ENCODE results near the gene XK.
"Not testable (repeated sequence)": the region's sequence is repeated elsewhere in the genome, so short reads cannot be mapped to it uniquely, and the experiment has no call there.

Gene XK, protein sequence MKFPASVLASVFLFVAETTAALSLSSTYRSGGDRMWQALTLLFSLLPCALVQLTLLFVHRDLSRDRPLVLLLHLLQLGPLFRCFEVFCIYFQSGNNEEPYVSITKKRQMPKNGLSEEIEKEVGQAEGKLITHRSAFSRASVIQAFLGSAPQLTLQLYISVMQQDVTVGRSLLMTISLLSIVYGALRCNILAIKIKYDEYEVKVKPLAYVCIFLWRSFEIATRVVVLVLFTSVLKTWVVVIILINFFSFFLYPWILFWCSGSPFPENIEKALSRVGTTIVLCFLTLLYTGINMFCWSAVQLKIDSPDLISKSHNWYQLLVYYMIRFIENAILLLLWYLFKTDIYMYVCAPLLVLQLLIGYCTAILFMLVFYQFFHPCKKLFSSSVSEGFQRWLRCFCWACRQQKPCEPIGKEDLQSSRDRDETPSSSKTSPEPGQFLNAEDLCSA

DNA sequence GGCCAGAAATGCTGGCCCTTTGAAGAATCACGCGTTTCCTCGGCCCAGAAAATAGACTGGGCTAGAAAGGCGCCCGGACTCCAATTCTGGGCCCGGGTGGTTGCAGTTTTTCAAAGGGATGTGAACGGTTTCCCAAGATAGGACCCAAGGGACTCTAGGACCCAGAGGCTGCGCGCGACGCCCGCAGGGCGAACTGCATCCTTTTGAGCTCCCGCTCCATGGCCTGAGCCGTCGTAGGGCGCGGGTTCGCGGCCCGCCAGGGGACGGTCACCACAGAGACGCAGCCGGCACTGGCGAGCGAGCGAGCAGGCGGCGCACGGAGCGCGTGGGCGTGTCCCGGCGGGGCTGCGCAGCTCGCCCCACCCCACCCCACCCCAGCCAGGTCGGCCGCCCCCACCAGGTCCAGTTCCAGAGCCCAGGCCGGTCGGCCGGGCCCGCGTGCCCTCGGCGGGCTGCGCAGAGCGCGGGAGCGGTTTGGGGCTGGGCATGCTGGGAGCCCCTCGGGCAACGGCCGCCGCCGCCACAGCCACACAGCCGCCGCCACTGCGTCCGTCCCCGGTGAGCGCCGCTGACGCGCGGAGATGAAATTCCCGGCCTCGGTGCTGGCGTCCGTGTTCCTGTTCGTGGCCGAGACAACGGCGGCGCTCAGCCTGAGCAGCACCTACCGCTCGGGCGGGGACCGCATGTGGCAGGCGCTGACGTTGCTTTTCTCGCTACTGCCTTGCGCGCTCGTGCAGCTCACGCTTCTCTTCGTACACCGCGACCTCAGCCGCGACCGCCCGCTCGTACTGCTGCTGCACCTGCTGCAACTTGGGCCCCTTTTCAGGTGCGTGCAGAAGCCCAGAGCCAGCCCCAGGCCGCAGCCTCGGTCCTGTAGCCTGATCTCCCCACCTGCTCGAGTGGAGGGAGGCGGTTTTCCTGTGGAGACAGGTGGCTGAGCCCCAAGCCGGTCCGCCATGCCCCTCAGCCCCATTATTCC, at the start of gene XK:
TSS of gene XK (plus strand) at position 411 of the 979 bp plus-strand sequence. CDS start at position 582, 171 bp downstream.
- peak; percentile 1 for DNase-seq (ENCODE audit: low read depth)

DNA sequence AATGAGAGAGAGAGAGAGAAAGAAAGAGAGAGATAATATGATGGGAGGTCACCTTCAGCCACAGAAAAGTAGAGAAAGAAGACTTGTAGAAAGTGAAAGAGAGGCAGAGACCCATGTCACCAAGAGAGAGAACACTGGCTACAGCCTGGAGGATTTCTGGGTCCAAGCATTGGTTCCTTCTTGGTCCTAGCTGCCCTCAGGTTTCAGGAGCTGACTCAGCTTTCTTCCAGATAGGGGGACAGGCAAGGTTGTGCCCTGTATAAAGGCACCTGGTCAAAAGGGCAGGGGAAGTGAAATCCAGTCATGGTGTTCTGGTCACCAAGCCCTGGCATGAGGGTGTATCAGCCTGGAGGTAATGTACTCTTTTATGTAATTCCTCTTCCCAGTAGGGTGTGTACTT, 47.5 kb upstream of the XK start:
- no peak for DNase-seq (ENCODE audit: low read depth)

DNA sequence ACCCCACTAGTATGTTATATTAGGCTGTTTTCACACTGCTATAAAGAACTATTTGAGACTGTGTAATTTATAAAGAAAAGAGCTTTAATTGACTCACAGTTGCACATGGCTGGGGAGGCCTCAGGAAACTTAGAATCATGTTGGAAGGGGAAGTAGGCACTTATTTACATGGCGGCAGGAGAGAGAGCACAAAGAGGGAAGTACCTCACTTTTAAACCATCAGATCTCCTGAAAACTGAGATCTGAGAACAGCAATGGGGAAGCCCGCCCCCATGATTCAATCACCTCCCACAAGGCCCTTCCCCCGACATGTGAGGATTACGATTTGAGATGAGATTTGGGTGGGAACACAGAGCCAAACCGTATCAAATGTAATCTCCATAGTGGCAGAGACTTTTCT, 45.4 kb upstream of the XK start:
- DNase-seq (ENCODE audit: low read depth), result no peak

- no peak for DNase-seq (ENCODE audit: low read depth)
Observed at GRCh38 chrX:37641859-37642258, 43.7 kb upstream of the XK start.

- DNase-seq (ENCODE audit: low read depth), result no peak
Observed at GRCh38 chrX:37644381-37645305, 40.9 kb upstream of the XK start.

- no peak for DNase-seq (ENCODE audit: low read depth)
Observed at GRCh38 chrX:37646254-37646653, 39.3 kb upstream of the XK start.

DNA sequence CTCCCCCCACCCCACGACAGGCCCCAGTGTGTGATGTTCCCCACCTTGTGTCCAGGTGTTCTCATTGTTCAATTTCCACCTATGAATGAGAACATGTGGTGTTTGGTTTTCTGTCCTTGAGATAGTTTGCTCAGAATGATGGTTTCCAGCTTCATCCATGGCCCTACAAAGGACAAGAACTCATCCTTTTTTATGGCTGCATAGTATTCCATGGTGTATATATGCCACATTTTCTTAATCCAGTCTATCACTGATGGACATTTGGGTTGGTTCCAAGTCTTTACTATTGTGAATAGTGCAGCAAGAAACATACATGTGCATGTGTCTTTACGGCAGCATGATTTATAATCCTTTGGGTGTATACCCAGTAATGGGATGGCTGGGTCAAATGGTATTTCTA, 34.7 kb upstream of the XK start:
- DNase-seq (ENCODE audit: low read depth), result not testable (repeated sequence)

DNA sequence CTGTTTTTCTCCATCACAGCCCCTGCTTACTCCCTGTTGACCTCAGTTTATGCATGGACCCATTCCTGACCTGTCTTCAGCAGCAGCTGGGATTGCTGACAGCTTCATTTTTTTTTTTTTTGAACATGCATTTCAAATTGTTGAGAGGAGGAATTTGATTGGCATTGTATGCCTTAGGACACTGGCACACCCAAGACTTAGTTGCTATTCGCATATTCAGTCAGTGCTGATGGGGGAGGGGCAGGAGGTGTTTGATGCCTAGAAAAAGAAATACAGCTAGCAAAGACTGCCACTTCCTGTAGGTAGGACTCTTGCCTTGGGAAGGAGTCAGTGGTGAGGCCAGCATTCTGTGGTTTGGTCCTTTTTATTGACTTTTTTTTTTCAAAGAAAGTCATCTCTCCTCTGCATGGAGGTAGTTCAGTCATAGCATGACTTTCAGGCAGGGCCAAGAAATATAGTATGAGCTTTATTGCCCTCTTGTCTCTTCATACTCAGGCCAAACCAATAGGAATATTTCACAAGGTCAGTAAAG, 33.6 kb upstream of the XK start:
- DNase-seq (ENCODE audit: low read depth), result no peak

DNA sequence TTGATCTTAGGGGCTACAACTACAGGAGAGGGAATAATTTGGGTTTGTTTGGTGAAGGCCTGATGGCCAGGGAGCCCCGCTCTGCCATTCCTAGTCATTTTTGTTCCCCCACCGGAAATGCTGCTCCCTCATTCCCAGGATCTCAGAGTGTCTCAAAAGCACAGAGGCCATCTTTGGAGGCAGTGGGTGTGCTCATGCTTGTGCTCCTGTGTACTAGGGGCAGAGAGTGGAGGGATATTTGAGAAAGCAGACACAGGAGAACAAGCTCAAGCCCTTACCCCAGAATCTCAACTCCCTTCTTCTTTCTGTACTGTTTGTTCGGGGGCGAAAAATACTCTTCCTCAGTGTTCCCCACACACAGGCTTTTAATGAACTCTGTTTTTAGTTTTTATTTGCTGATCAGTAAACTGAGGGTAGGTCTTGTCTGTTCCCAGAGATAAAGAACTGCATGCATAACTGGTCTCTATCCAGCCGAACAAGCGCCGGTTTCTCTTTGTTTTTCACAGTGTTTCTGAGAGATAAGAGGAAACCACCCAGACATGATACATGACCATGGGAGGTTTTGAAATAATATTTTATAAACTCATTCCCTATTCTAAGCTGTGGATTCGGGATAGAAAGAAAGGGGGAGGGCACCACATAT, 32.9 kb upstream of the XK start:
- DNase-seq (ENCODE audit: low read depth), result no peak

DNA sequence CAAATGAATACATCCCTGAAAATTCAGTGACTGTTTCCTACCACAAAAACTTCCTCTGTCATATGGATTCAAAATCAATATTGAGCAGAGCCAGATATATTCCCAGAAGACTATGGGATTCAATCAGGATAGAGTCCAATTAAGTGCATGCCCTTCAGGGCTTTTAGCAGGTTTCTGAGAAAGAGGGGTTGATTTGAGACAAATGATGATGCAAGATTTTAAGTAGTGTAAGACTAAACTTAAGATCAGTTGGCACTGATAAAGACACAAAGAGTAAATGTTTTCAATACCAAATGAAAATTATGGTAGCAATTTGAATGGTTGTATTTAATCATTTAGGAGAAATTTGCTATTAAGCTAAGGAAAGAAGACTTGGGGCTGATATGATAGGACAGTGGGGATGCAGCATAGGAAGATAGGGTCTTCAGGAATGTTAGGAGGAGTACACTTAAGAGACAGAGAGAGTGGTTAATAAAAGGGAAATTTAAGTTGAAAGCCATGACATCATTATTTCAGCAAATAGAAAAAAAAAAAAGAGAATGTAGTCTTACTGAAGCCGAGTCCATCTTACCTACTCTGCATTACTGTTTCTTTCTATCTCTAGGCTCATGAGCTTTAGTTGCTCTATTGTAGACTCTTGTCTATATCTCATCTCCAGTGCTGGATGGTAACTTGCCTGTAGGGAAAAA, 32.0 kb upstream of the XK start:
- DNase-seq (ENCODE audit: low read depth), result no peak

GRCh38 chrX:37658343-37659030, 27.1 kb upstream of the XK start:
- no peak for DNase-seq (ENCODE audit: low read depth)

DNA sequence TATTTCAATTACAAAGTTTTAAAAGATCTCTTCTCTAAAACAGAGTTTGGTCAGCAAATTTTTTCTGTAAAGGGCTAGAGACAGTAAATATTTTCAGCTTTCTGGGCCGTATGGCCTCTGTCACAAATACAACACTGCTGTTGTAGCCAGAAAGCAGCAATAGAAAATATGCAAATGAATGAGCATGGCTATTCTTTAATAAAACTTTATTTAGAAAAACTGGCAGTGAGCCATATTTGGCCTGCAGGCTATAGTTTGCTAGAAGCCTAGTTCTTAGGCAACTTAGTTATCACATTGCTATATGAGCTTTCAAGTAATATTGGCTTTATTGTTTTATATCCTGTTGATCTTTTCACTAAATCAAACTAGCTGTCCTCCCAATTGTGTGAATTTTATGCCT, 26.5 kb upstream of the XK start:
- no peak for DNase-seq (ENCODE audit: low read depth)

DNA sequence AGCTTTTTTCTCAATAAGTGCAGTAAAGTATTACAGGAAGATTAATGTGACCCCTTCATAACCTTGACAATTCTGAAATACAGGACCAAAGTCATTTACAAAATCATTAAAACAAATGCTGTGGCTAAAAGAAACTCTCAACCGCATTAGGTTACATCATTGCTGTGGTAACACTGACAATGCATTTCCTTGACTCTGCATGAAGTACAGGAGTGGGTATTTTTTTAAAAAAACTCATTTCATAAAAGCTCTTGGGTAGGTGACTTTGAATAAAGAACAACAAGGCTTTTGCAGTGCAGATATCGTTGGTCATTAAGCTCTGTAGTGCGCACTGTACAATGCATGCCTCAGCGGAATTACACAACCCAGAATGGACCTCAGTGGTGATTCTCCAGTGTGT, 23.4 kb upstream of the XK start:
- no peak for DNase-seq (ENCODE audit: low read depth)

DNA sequence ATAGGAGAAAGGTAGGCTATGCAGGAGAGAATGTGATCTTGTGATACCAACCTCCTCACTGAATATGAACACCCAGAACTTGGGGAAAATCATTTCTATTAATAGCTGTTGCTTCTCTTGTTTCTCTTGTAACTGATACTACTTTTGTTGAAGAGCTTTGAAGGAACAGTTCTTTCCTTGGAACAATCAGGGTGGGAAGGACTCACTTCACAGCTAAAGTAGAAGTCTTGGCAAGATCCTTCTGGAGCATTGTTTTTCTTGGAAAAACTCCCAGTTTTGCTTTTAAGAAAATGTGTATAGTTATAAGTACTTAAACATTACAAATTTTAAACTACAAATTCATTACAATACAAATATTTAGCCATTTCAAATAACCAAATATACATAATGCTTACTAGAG, 19.1 kb upstream of the XK start:
- DNase-seq (ENCODE audit: low read depth), result no peak

DNA sequence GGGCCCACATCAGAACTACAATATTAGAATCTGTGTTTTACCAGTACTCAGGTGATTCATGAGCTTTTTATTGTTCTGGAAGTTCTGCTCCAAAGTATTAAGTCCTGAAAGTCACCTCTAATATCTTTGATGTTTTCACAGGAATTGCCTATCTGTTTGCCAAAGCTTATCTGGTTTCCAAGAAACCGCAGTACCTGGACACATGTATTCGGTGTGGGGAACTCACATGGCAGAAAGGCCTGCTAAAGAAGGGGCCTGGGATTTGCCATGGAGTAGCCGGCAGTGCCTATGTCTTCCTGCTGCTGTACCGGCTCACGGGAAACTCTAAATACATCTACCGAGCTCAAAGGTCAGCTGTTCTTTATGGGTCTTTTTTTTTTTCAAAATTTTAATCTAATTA, 18.4 kb upstream of the XK start:
- DNase-seq (ENCODE audit: low read depth), result no peak

DNA sequence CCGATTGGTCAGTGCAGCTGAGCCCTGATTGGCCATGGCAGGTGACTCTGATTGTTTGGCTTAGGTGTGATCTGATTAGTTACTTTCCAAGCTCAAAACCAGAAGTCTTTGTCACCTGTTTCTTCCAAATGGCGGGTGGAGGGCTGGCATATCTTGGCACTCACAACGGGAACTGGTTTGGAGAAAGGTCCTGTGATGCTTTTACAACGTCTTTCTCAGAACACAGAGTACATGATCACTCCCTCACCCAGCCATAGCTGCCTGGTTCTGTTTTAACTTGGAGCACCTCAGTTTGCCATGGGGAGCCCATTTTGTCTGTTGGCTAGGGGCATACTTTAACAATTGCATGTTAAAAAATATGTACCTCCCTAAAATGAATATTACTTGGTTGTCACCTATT, 13.0 kb upstream of the XK start:
- no peak for DNase-seq (ENCODE audit: low read depth)

DNA sequence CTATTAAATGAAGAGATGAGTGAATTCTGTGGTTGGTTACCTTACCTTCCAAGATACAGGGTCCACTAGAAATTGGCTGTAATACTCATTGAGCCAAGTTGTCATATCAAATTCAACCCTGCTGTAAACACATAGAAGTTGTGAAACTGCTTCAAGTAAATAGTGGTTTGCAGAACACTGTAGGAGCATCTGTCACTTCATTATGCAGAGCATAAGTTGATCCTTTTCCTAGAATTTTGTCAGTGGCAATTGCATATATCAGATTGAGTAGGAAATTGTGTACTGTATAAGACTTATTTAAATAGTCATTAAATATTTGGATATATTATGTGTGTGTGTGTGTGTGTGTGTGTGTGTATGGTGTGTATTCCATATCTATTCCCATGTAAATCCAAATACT, 8.8 kb upstream of the XK start:
- no peak for DNase-seq (ENCODE audit: low read depth)

DNA sequence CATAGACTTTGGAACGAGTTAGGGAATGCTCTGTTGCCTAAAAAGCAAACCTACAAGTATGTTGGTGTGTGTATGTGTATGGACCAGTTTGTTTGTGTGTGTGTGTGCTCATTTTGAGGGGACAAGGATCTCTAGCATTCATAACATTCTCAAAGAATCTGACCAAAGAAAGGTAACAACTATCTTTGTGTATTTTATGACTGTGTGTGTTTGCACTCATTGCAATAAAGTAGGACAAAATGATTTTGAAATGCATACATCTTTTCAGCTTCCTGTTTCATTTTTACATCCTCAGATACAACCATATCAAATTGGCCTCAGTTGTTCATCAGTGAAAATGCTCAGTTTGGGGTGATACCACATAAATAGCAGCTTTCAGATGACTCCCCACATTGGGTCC, 8.3 kb upstream of the XK start:
- DNase-seq (ENCODE audit: low read depth), result no peak

DNA sequence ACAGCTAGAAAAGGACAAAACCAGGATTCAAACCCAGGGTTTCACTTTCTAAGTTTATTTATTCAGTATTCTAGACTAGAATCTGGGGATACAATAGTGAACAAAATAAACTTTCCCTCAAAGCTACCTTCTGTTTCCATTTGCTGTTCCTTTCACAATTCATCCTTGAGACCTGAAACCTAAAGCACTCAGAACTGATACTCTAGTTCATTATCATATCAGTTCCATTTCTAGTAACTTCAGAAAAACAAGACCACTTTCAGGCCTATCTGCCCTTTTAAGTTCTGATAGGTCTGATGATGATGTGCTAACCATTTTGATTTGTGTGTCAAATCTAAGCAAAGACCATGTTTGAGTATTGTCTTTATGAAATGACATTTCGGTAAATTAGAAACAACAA, 7.8 kb upstream of the XK start:
- no peak for DNase-seq (ENCODE audit: low read depth)

- no peak for DNase-seq (ENCODE audit: low read depth)
Observed at GRCh38 chrX:37678574-37678973, 7.0 kb upstream of the XK start.
